GM12878 (cell line): ENCODE results near the gene RGMB. TPM values are rescaled to one million over a fixed set of nuclear protein-coding genes. Genes with fewer than 3 reads are reported as not detected.

Experiments used
- ATAC-seq: fragments of 200-7000 bp; cut with Tn5 transposase; 3 replicates; pipeline ENCODE4 v1.9.1; 2020; ENCODE audit warnings: mild to moderate bottlenecking, moderate library complexity
- BruUV-seq: library from RNA; stranded (reverse); fragments of 400-500 nt; replicated peaks from 2 replicates; lab custom pipeline; 2021; lab: Mats Ljungman, UMichigan
- CTCF ChIA-PET: fragments of 300-600 bp; sonication (Branson Sonifier 250); formaldehyde crosslinking; extraction: SDS; loops from one replicate; lab custom pipeline; 2021; ENCODE audit warnings: inconsistent platforms; lab: Yijun Ruan, JAX
- POLR2A ChIA-PET: fragments of 350-600 bp; formaldehyde crosslinking; extraction: SDS; loops from one replicate; lab custom pipeline; 2021; ENCODE audit warnings: inconsistent platforms; lab: Charles Lee
- RAD21 ChIA-PET: fragments of 300-600 bp; sonication (Branson Sonifier 250); formaldehyde crosslinking; loops from one replicate; lab custom pipeline; 2023; ENCODE audit warnings: antibody characterized with exemption; ENCODE audit not compliant: unreplicated experiment; lab: Charles Lee
- SMC1A ChIA-PET: fragments of 300-600 bp; sonication (Branson Sonifier 250); formaldehyde crosslinking; loops from one replicate; lab custom pipeline; 2023; ENCODE audit not compliant: unreplicated experiment, uncharacterized antibody; lab: Charles Lee
- DNase-seq: peaks from one replicate; pipeline ENCODE4 v3.0.0-alpha.2; 2011; ENCODE audit warnings: low read depth, low spot score
- FAIRE-seq: peaks from 3 replicates; lab custom pipeline; 2011; peaks lifted over from hg19 to GRCh38; lab: Jason Lieb, UNC
- H2AFZ ChIP-seq: 2 replicates; pipeline ENCODE4 v1.6.0; 2011; ENCODE audit warnings: low read depth, low read length, control low read depth; ENCODE audit not compliant: control insufficient read depth
- H3K27ac ChIP-seq: 2 replicates; pipeline ENCODE4 v1.5.1; 2011; ENCODE audit warnings: control low read depth; ENCODE audit not compliant: control insufficient read depth, insufficient read depth
- H3K27me3 ChIP-seq, 2 experiments: replicated peaks in 1 of 2; 2 replicates each; pipeline versions ENCODE4 v1.6.0 to v1.6.1; 2011; ENCODE audit warnings: low read length in 1 of 2; ENCODE audit not compliant: control insufficient read depth in 2 of 2, insufficient read depth in 2 of 2
- H3K36me3 ChIP-seq, 2 experiments: 2 replicates each; pipeline ENCODE4 v1.5.1; 2011; ENCODE audit warnings: low read length in 1 of 2; ENCODE audit not compliant: control insufficient read depth in 2 of 2, insufficient read depth in 2 of 2
- H3K4me1 ChIP-seq: 2 replicates; pipeline ENCODE4 v1.6.1; 2011; ENCODE audit warnings: mild to moderate bottlenecking, low read length, moderate library complexity, mixed read lengths; ENCODE audit not compliant: control insufficient read depth, insufficient read depth
- H3K4me2 ChIP-seq: 2 replicates; pipeline ENCODE4 v1.6.0; 2011; ENCODE audit warnings: control low read depth; ENCODE audit not compliant: control insufficient read depth, insufficient read depth
- H3K4me3 ChIP-seq: fragments of 200-600 bp; sonication (generic); 2 replicates; pipeline ENCODE4 v1.5.1; 2016
- H3K79me2 ChIP-seq: 2 replicates; pipeline ENCODE4 v1.6.0; 2011; ENCODE audit warnings: low read length; ENCODE audit not compliant: control insufficient read depth, insufficient read depth
- H3K9ac ChIP-seq: 2 replicates; pipeline ENCODE4 v1.8.0; 2011; ENCODE audit warnings: low read length, control low read depth, mixed read lengths; ENCODE audit not compliant: control insufficient read depth, insufficient read depth
- H3K9me3 ChIP-seq: replicated peaks from 3 replicates; pipeline ENCODE4 v1.5.1; 2011; ENCODE audit warnings: mild to moderate bottlenecking, low read length; ENCODE audit not compliant: control insufficient read depth, insufficient read depth
- H4K20me1 ChIP-seq: 2 replicates; pipeline ENCODE4 v1.6.0; 2011; ENCODE audit not compliant: control insufficient read depth, insufficient read depth
- BHLHE40 ChIP-seq, 2 experiments: fragments of 450-650 bp in 1 of 2; IDR thresholded peaks; 2 replicates each; pipeline ENCODE4 v1.6.1; 2011 to 2017; ENCODE audit warnings: low read depth in 2 of 2, borderline replicate concordance in 1 of 2, improper control_type of control experiment in 1 of 2, low read length in 1 of 2, mild to moderate bottlenecking in 1 of 2
- BMI1 ChIP-seq: fragments of 450-650 bp; IDR thresholded peaks from 2 replicates; pipeline ENCODE4 v1.6.1; 2016; ENCODE audit warnings: mild to moderate bottlenecking, moderate library complexity, borderline replicate concordance
- CHD4 ChIP-seq: fragments of 200-600 bp; sonication (generic); IDR thresholded peaks from 2 replicates; pipeline ENCODE4 v1.6.1; 2016; ENCODE audit warnings: mild to moderate bottlenecking
- CREM ChIP-seq: IDR thresholded peaks from 2 replicates; pipeline ENCODE4 v1.6.1; 2014; ENCODE audit warnings: antibody characterized with exemption, low read depth
- JUND ChIP-seq: IDR thresholded peaks from 2 replicates; pipeline ENCODE4 v1.6.1; 2012; ENCODE audit warnings: low read depth, mild to moderate bottlenecking, low read length, improper control_type of control experiment, moderate library complexity
- KLF5 ChIP-seq: fragments of 450-650 bp; IDR thresholded peaks from 2 replicates; pipeline ENCODE4 v1.6.1; 2014; ENCODE audit warnings: mild to moderate bottlenecking; ENCODE audit not compliant: partially characterized antibody
- MTA2 ChIP-seq: fragments of 450-650 bp; IDR thresholded peaks from 2 replicates; pipeline ENCODE4 v1.6.1; 2016; ENCODE audit warnings: low read depth, mild to moderate bottlenecking, moderate library complexity
- MTA3 ChIP-seq: IDR thresholded peaks from 2 replicates; pipeline ENCODE4 v1.6.1; 2012; ENCODE audit warnings: low read length, inconsistent platforms, borderline replicate concordance
- NBN ChIP-seq: fragments of 450-650 bp; IDR thresholded peaks from 2 replicates; pipeline ENCODE4 v1.6.1; 2016
- NFIC ChIP-seq: IDR thresholded peaks from 2 replicates; pipeline ENCODE4 v1.6.1; 2012; ENCODE audit warnings: low read depth, mild to moderate bottlenecking, inconsistent platforms, low read length, moderate library complexity
- PAX5 ChIP-seq: IDR thresholded peaks from 2 replicates; pipeline ENCODE4 v1.6.1; 2011; ENCODE audit warnings: low read depth, low read length, borderline replicate concordance
- RELA ChIP-seq: fragments of 450-650 bp; IDR thresholded peaks from 2 replicates; pipeline ENCODE4 v1.8.0; 2014; ENCODE audit warnings: borderline replicate concordance; ENCODE audit not compliant: partially characterized antibody
- SIX5 ChIP-seq: IDR thresholded peaks from 2 replicates; pipeline ENCODE4 v1.6.1; 2011; ENCODE audit warnings: mild to moderate bottlenecking, low read depth, low read length, moderate library complexity; ENCODE audit not compliant: severe bottlenecking
- TCF3 ChIP-seq: IDR thresholded peaks from 2 replicates; pipeline ENCODE4 v1.6.1; 2012; ENCODE audit warnings: low read depth, mild to moderate bottlenecking, low read length, borderline replicate concordance; ENCODE audit not compliant: insufficient read depth
- WGBS: methylation state at CpG from one replicate; pipeline ENCODE4 v1.1.6; 2016; ENCODE audit warnings: low lambda C conversion rate; ENCODE audit not compliant: insufficient replicate concordance, insufficient coverage; ENCODE audit errors: missing lambda C conversion rate; 5-methylcytosine and 5-hydroxymethylcytosine counted together
- in situ Hi-C: fragments of 300-500 bp; cut with MboI; formaldehyde crosslinking; loops from 9 replicates; pipeline ENCODE4 v1.14.3; 2018; ENCODE audit warnings: mixed read lengths
- intact Hi-C: fragments of 100-400 bp; cut with micrococcal nuclease; formaldehyde crosslinking; loops from one replicate; pipeline ENCODE4 v1.14.2; 2022; ENCODE audit not compliant: unreplicated experiment
- polyA plus RNA-seq, 11 experiments: library from polyadenylated mRNA; depleted of rRNA in 4 of 11; unstranded in 6 of 11; stranded (reverse) in 5 of 11; fragments of >200 nt; fragmentation: Nextera tagmentation in 4 of 11; fragmentation: Illumina TruSeq in 1 of 11; extraction: Ambion mirVana in 4 of 11; extraction: Trizol in 1 of 11; gene quantifications; 1 replicate in 1 of 11; 2 replicates in 10 of 11; pipeline versions ENCODE4 v1.2.1 to v1.2.3, GENCODE V29; 2011 to 2016; ENCODE audit warnings: inconsistent platforms in 2 of 11, missing spikeins in 2 of 11, low read depth in 1 of 11
- total RNA-seq, 4 experiments: library from RNA; depleted of rRNA in 3 of 4; stranded (reverse); fragments of >200 nt in 3 of 4; fragmentation: Illumina TruSeq in 1 of 4; extraction: Trizol in 1 of 4; gene quantifications; 2 replicates each; pipeline versions ENCODE4 v1.2.1 to v1.2.3, GENCODE V29; 2013 to 2021
- TF ChIP-seq, protein P1 (sequence below): fragments of 450-650 bp; IDR thresholded peaks from 2 replicates; pipeline ENCODE4 v1.6.1; 2016; ENCODE audit warnings: mild to moderate bottlenecking
- TF ChIP-seq, protein P2 (sequence below): IDR thresholded peaks from 2 replicates; pipeline ENCODE4 v1.6.1; 2011; ENCODE audit warnings: borderline replicate concordance, low read depth, mild to moderate bottlenecking, moderate library complexity, mixed read lengths, low read length; ENCODE audit not compliant: insufficient read depth; ENCODE audit errors: extremely low read length
- TF ChIP-seq, protein P3 (sequence below): fragments of 450-650 bp; formaldehyde crosslinking; IDR thresholded peaks from 2 replicates; pipeline ENCODE4 v1.4.0; 2022; ENCODE audit warnings: mild to moderate bottlenecking, moderate library complexity

The RGMB gene
- total and polyA plus RNA-seq, 10 of the 15 experiments (the other 5 are each of a cell fraction or from before 2014, with no cell fraction given): 1.3 to 15.3 (median 7.4) TPM

DNA sequence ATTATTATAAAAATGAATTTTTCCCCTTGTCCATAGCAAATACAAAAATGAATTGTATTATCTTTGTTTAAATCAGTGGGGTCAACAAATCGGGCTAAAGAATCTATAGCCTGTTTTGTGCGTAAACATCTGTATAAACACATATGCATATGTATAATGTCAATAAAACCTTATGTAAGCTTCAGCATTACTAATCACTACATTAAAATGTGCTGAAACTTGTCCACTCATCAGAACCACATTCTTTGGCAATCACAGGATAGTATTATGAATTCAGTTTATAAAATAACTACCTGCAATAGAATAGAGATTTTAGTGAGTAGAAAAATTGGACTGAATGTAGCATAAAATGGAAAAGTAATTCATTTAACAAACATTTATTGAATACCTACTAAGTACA is 30.6 kb downstream of the RGMB start:
- H3K79me2 ChIP-seq: no peaks in the 10 kb centered on the region
- whole genome bisulfite sequencing: 79% methylated on average over 2 of the region's 2 CpGs
- H2AFZ ChIP-seq: no peak overlapping the region
- DNase-seq (no peak), ATAC-seq (no peak), FAIRE-seq (no peak)
- H3K4me3 ChIP-seq: no peak overlapping the region
- no peak for TF ChIP-seq NFIC
- no peak for TF ChIP-seq TCF3
- TF ChIP-seq MTA3: no peak
- TF ChIP-seq, protein P1, sequence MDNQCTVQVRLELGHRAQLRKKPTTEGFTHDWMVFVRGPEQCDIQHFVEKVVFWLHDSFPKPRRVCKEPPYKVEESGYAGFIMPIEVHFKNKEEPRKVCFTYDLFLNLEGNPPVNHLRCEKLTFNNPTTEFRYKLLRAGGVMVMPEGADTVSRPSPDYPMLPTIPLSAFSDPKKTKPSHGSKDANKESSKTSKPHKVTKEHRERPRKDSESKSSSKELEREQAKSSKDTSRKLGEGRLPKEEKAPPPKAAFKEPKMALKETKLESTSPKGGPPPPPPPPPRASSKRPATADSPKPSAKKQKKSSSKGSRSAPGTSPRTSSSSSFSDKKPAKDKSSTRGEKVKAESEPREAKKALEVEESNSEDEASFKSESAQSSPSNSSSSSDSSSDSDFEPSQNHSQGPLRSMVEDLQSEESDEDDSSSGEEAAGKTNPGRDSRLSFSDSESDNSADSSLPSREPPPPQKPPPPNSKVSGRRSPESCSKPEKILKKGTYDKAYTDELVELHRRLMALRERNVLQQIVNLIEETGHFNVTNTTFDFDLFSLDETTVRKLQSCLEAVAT: no peak
- TF ChIP-seq BMI1: no peak
- TF ChIP-seq SIX5: no peak
- no peak for TF ChIP-seq BHLHE40 (IDR thresholded peaks at IDR 0.05; ENCODE audit: borderline replicate concordance in 1 of 2, low read depth in 2 of 2, low read length in 1 of 2)
- no peak for TF ChIP-seq MTA2
- TF ChIP-seq KLF5: no peak
- TF ChIP-seq CHD4: no peak
- TF ChIP-seq JUND: no peak
- TF ChIP-seq NBN: no peak
- no peak for TF ChIP-seq RELA
- TF ChIP-seq, protein P2, sequence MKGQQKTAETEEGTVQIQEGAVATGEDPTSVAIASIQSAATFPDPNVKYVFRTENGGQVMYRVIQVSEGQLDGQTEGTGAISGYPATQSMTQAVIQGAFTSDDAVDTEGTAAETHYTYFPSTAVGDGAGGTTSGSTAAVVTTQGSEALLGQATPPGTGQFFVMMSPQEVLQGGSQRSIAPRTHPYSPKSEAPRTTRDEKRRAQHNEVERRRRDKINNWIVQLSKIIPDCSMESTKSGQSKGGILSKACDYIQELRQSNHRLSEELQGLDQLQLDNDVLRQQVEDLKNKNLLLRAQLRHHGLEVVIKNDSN: no peak
- TF ChIP-seq, protein P3, sequence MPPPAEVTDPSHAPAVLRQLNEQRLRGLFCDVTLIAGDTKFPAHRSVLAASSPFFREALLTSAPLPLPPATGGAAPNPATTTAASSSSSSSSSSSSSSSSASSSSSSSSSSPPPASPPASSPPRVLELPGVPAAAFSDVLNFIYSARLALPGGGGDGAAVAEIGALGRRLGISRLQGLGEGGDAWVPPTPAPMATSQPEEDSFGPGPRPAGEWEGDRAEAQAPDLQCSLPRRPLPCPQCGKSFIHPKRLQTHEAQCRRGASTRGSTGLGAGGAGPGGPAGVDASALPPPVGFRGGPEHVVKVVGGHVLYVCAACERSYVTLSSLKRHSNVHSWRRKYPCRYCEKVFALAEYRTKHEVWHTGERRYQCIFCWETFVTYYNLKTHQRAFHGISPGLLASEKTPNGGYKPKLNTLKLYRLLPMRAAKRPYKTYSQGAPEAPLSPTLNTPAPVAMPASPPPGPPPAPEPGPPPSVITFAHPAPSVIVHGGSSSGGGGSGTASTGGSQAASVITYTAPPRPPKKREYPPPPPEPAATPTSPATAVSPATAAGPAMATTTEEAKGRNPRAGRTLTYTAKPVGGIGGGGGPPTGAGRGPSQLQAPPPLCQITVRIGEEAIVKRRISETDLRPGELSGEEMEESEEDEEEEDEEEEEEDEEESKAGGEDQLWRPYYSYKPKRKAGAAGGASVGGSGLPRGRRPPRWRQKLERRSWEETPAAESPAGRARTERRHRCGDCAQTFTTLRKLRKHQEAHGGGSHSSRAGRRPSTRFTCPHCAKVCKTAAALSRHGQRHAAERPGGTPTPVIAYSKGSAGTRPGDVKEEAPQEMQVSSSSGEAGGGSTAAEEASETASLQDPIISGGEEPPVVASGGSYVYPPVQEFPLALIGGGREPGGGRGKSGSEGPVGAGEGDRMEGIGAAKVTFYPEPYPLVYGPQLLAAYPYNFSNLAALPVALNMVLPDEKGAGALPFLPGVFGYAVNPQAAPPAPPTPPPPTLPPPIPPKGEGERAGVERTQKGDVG (CRISPR knock-in tag): no peak
- TF ChIP-seq CREM: no peak
- TF ChIP-seq PAX5: no peak
- in situ Hi-C loops: no loop called here
- CTCF ChIA-PET: interaction anchor here (0.5 to 1.5 kb wide), 3 partner anchors 9 to 1601 kb away, joined by 3 to 4 read pairs (median 3); no protein-coding TSS in a partner anchor
- H4K20me1 ChIP-seq: no peaks in the 10 kb centered on the region
- no peaks in the 10 kb centered on the region for H3K4me1 ChIP-seq
- BruUV-seq: no TSS peak
- no peaks in the 10 kb centered on the region for H3K27me3 ChIP-seq
- no peak overlapping the region for H3K4me2 ChIP-seq
- RAD21 ChIA-PET: no interaction called here
- H3K9me3 ChIP-seq: peaks cover 2% of the 10 kb centered on the region; the same call in 1 of the 3 replicates
- intact Hi-C loops: no loop called here
- SMC1A ChIA-PET: no interaction called here
- H3K36me3 ChIP-seq: no peaks in the 10 kb centered on the region
- no peak overlapping the region for H3K27ac ChIP-seq
- POLR2A ChIA-PET: no interaction called here
- no peak overlapping the region for H3K9ac ChIP-seq
